Measurements from ENCODE around the gene TMEM114.
A peak's percentile ranks its signal among the peaks of the same experiment; 100 is the strongest.

The TMEM114 gene

GRCh38 chr16:8630255-8630953 is 40.1 kb upstream of the TMEM114 start:
- H3K4me3 ChIP-seq (ENCODE audit: low read length) = no peak overlapping the region
- TF ChIP-seq CTCF (conservative IDR thresholded peaks at IDR 0.05; ENCODE audit: low read length) = no peak
- no peak for DNase-seq (ENCODE audit: low read depth)

- DNase-seq (ENCODE audit: low read depth) = no peak
- TF ChIP-seq CTCF (conservative IDR thresholded peaks at IDR 0.05; ENCODE audit: low read length) = no peak
- no peak overlapping the region for H3K4me3 ChIP-seq (ENCODE audit: low read length)
These were observed 38.8 kb upstream of the TMEM114 start for GRCh38 chr16:8628981-8629725.

GRCh38 chr16:8627456-8627855 is 37.1 kb upstream of the TMEM114 start:
- DNase-seq (ENCODE audit: low read depth) = no peak
- no peak for TF ChIP-seq CTCF (conservative IDR thresholded peaks at IDR 0.05; ENCODE audit: low read length)
- H3K4me3 ChIP-seq (ENCODE audit: low read length) = no peak overlapping the region

- DNase-seq (ENCODE audit: low read depth) = no peak
- H3K4me3 ChIP-seq (ENCODE audit: low read length) = no peak overlapping the region
- TF ChIP-seq CTCF (conservative IDR thresholded peaks at IDR 0.05; ENCODE audit: low read length) = no peak
These were observed 36.6 kb upstream of the TMEM114 start for GRCh38 chr16:8626946-8627345.

- TF ChIP-seq CTCF (conservative IDR thresholded peaks at IDR 0.05; ENCODE audit: low read length) = no peak
- H3K4me3 ChIP-seq (ENCODE audit: low read length) = no peak overlapping the region
- no peak for DNase-seq (ENCODE audit: low read depth)
These were observed 35.3 kb upstream of the TMEM114 start for GRCh38 chr16:8625491-8626087.

GRCh38 chr16:8623634-8624033 is 33.3 kb upstream of the TMEM114 start:
- TF ChIP-seq CTCF (conservative IDR thresholded peaks at IDR 0.05; ENCODE audit: low read length) = no peak
- H3K4me3 ChIP-seq (ENCODE audit: low read length) = no peak overlapping the region

GRCh38 chr16:8622315-8622656 is 32.0 kb upstream of the TMEM114 start:
- TF ChIP-seq CTCF (conservative IDR thresholded peaks at IDR 0.05; ENCODE audit: low read length) = no peak
- DNase-seq (ENCODE audit: low read depth) = no peak
- peak overlapping the region; percentile 99 for H3K4me3 ChIP-seq (ENCODE audit: low read length)

More at GRCh38 chr16:8623634-8624033, 33.3 kb upstream of the TMEM114 start:
- peak; percentile 9 for DNase-seq (ENCODE audit: low read depth)
